Measurements from ENCODE around the gene TNPO2. TPM values are rescaled to one million over a fixed set of nuclear protein-coding genes. Genes with fewer than 3 reads are reported as not detected.

Gene TNPO2
- total RNA-seq, 1 experiment from 2014 or later = 105 TPM

DNA sequence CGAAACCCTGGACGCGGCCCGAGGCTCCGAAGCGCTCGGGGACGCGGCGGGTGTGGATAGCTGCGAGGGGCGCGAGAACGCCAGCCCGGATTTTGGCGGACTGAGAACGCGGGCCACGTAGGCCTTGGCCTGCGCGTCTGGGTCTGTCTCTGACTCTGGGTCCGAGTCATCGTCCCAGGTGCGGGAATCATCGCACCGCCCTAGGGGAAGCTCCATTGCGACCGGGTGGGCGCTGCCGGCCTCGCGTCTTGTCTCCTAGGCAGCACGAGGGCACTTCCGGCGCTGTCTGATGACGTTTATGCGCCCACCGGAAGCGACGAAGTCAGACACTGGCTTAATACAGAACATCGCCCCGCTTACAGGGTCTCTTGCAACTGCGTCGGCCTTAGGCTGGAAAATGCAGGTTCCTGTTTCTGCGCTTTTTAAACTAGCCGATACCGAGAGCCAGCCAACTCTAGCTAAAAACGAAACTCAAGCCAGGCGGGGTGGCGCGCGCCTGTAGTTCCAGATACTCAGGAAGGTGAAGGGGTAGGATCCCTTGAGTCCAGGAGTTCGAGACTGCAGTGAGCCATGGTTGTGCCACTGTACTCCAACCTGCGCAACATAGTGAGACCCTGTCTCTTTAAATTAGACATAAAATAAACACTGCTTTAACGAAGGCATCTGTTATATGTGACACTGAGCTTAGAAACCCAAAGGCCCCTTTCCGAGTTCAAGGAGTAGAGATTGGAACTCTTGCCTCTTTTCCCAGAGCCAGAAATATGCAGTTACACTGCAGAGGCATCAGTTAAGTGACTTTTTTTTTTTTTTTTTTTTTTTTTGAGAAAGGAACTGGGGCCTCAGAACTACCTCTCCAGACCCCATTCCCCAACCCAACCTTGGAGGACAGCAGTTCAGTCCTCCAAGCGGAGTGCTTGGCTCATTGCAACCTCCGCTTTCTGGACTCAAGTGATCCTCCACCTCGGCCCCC is 27.1 kb downstream of the TNPO2 start, which contains the start of gene FBXW9 (continued):
- TF ChIP-seq, protein P1, sequence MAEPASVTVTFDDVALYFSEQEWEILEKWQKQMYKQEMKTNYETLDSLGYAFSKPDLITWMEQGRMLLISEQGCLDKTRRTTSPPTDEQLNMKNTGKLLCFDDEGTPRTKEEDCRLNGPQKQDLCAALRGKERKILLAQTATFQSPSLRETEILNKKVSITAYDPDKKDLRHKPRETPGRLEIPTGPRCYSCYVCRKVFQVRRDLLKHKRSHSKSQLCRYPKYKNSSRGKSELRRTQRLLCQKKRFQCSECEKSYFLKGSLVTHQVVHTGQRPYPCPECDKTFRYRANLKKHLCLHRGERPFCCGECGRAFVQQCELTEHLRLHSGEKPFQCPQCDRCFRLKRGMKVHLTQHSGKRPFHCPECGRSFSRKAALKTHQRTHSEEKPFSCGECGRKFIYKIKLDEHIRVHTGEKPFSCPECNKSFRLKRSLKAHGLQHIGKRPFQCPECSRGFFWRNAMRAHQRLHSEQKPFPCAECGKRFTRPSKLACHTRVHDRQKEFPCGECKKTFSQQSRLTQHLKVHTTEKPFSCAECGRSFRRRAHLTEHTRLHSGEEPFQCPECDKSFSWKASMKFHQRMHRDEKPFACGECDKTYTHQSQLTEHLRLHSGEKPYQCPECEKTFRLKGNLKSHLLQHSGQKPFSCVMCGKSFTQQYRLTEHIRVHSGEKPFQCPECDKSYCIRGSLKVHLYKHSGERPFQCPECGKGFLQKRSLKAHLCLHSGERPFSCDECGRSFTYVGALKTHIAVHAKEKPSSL (CRISPR knock-in tag; conservative IDR thresholded peaks at IDR 0.05) = 0 out of 2 replicates have a peak, but pooled peaks have one; percentile 60
- TF ChIP-seq FOXP1 (CRISPR knock-in tag; IDR thresholded peaks at IDR 0.05; ENCODE audit: borderline replicate concordance) = no peak
- TF ChIP-seq CREM (CRISPR knock-in tag; IDR thresholded peaks at IDR 0.05) = peak; percentile 99
- no peak for TF ChIP-seq TEAD4 (CRISPR knock-in tag; IDR thresholded peaks at IDR 0.05)
- TF ChIP-seq SP1 (CRISPR knock-in tag; conservative IDR thresholded peaks at IDR 0.05) = peak; percentile 63; the same call in 1 of the 2 replicates
- TF ChIP-seq, protein P2, sequence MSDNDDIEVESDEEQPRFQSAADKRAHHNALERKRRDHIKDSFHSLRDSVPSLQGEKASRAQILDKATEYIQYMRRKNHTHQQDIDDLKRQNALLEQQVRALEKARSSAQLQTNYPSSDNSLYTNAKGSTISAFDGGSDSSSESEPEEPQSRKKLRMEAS (CRISPR knock-in tag; IDR thresholded peaks at IDR 0.05) = peak; percentile 75; the same call in 1 of the 2 replicates
- TF ChIP-seq NFATC4 (CRISPR knock-in tag; IDR thresholded peaks at IDR 0.05) = peak; percentile 77; the same call in 1 of the 2 replicates
- peak; percentile 77; the same call in 1 of the 2 replicates for TF ChIP-seq CBFB (CRISPR knock-in tag; IDR thresholded peaks at IDR 0.05; ENCODE audit: low read depth)
- peak; percentile 93 for TF ChIP-seq CREB1 (CRISPR knock-in tag; IDR thresholded peaks at IDR 0.05)
- TF ChIP-seq GABPB1 (CRISPR knock-in tag; IDR thresholded peaks at IDR 0.05) = peak; percentile 84
- TF ChIP-seq GTF2I (CRISPR knock-in tag; conservative IDR thresholded peaks at IDR 0.05) = no peak
- peak; percentile 36; the same call in 1 of the 2 replicates for TF ChIP-seq TEAD1 (CRISPR knock-in tag; IDR thresholded peaks at IDR 0.05)
- TF ChIP-seq, protein P3, sequence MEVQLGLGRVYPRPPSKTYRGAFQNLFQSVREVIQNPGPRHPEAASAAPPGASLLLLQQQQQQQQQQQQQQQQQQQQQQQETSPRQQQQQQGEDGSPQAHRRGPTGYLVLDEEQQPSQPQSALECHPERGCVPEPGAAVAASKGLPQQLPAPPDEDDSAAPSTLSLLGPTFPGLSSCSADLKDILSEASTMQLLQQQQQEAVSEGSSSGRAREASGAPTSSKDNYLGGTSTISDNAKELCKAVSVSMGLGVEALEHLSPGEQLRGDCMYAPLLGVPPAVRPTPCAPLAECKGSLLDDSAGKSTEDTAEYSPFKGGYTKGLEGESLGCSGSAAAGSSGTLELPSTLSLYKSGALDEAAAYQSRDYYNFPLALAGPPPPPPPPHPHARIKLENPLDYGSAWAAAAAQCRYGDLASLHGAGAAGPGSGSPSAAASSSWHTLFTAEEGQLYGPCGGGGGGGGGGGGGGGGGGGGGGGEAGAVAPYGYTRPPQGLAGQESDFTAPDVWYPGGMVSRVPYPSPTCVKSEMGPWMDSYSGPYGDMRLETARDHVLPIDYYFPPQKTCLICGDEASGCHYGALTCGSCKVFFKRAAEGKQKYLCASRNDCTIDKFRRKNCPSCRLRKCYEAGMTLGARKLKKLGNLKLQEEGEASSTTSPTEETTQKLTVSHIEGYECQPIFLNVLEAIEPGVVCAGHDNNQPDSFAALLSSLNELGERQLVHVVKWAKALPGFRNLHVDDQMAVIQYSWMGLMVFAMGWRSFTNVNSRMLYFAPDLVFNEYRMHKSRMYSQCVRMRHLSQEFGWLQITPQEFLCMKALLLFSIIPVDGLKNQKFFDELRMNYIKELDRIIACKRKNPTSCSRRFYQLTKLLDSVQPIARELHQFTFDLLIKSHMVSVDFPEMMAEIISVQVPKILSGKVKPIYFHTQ (CRISPR knock-in tag; IDR thresholded peaks at IDR 0.05) = 0 out of 2 replicates have a peak, but pooled peaks have one; percentile 36
- TF ChIP-seq, protein P4, sequence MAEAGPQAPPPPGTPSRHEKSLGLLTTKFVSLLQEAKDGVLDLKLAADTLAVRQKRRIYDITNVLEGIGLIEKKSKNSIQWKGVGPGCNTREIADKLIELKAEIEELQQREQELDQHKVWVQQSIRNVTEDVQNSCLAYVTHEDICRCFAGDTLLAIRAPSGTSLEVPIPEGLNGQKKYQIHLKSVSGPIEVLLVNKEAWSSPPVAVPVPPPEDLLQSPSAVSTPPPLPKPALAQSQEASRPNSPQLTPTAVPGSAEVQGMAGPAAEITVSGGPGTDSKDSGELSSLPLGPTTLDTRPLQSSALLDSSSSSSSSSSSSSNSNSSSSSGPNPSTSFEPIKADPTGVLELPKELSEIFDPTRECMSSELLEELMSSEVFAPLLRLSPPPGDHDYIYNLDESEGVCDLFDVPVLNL (CRISPR knock-in tag; IDR thresholded peaks at IDR 0.05; ENCODE audit: borderline replicate concordance, low read depth) = no peak
- TF ChIP-seq, protein P5, sequence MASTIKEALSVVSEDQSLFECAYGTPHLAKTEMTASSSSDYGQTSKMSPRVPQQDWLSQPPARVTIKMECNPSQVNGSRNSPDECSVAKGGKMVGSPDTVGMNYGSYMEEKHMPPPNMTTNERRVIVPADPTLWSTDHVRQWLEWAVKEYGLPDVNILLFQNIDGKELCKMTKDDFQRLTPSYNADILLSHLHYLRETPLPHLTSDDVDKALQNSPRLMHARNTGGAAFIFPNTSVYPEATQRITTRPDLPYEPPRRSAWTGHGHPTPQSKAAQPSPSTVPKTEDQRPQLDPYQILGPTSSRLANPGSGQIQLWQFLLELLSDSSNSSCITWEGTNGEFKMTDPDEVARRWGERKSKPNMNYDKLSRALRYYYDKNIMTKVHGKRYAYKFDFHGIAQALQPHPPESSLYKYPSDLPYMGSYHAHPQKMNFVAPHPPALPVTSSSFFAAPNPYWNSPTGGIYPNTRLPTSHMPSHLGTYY (CRISPR knock-in tag; IDR thresholded peaks at IDR 0.05) = 0 out of 2 replicates have a peak, but pooled peaks have one; percentile 66
- 0 out of 2 replicates have a peak, but pooled peaks have one; percentile 6 for TF ChIP-seq HMGA2 (CRISPR knock-in tag; IDR thresholded peaks at IDR 0.05)
- no peak for TF ChIP-seq ZNF219 (CRISPR knock-in tag; IDR thresholded peaks at IDR 0.05; ENCODE audit: borderline replicate concordance)
- TF ChIP-seq PRRX2 (CRISPR knock-in tag; IDR thresholded peaks at IDR 0.05) = no peak; the same call in 1 of the 2 replicates
- peak; percentile 82 for TF ChIP-seq ZNF416 (CRISPR knock-in tag; IDR thresholded peaks at IDR 0.05)
- TF ChIP-seq, protein P6, sequence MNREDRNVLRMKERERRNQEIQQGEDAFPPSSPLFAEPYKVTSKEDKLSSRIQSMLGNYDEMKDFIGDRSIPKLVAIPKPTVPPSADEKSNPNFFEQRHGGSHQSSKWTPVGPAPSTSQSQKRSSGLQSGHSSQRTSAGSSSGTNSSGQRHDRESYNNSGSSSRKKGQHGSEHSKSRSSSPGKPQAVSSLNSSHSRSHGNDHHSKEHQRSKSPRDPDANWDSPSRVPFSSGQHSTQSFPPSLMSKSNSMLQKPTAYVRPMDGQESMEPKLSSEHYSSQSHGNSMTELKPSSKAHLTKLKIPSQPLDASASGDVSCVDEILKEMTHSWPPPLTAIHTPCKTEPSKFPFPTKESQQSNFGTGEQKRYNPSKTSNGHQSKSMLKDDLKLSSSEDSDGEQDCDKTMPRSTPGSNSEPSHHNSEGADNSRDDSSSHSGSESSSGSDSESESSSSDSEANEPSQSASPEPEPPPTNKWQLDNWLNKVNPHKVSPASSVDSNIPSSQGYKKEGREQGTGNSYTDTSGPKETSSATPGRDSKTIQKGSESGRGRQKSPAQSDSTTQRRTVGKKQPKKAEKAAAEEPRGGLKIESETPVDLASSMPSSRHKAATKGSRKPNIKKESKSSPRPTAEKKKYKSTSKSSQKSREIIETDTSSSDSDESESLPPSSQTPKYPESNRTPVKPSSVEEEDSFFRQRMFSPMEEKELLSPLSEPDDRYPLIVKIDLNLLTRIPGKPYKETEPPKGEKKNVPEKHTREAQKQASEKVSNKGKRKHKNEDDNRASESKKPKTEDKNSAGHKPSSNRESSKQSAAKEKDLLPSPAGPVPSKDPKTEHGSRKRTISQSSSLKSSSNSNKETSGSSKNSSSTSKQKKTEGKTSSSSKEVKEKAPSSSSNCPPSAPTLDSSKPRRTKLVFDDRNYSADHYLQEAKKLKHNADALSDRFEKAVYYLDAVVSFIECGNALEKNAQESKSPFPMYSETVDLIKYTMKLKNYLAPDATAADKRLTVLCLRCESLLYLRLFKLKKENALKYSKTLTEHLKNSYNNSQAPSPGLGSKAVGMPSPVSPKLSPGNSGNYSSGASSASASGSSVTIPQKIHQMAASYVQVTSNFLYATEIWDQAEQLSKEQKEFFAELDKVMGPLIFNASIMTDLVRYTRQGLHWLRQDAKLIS (CRISPR knock-in tag; IDR thresholded peaks at IDR 0.05; ENCODE audit: borderline replicate concordance) = no peak
- TF ChIP-seq, protein P7, sequence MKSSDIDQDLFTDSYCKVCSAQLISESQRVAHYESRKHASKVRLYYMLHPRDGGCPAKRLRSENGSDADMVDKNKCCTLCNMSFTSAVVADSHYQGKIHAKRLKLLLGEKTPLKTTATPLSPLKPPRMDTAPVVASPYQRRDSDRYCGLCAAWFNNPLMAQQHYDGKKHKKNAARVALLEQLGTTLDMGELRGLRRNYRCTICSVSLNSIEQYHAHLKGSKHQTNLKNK (CRISPR knock-in tag; IDR thresholded peaks at IDR 0.05) = 0 out of 2 replicates have a peak, but pooled peaks have one; percentile 15
- peak; percentile 64; the same call in 1 of the 2 replicates for TF ChIP-seq RELA (CRISPR knock-in tag; IDR thresholded peaks at IDR 0.05; ENCODE audit: borderline replicate concordance)
- TF ChIP-seq ETV6 (CRISPR knock-in tag; IDR thresholded peaks at IDR 0.05) = no peak
- TF ChIP-seq ELF4 (CRISPR knock-in tag; IDR thresholded peaks at IDR 0.05; ENCODE audit: low read depth) = no peak
- no peak for TF ChIP-seq MXD4 (CRISPR knock-in tag; IDR thresholded peaks at IDR 0.05; ENCODE audit: borderline replicate concordance)
- TF ChIP-seq ESRRA (CRISPR knock-in tag; IDR thresholded peaks at IDR 0.05; ENCODE audit: borderline replicate concordance) = no peak

Measured in WTC11 (cell line).